Activated naive CD8-positive, alpha-beta T cell treated with anti-CD3 and anti-CD28 coated beads, Interleukin-2, amount 50 U/mL, for 16 hours (primary cell): Measurements from ENCODE around the gene C7orf33.
"Not testable (repeated sequence)": the region's sequence is repeated elsewhere in the genome, so short reads cannot be mapped to it uniquely, and the experiment has no call there.

ENCODE experiments used
- DNase-seq: peaks from one replicate; pipeline ENCODE4 v3.0.0-alpha.2; 2020; ENCODE audit warnings: low read depth, low spot score

Gene C7orf33

GRCh38 chr7:148580446-148580845 lies 10.1 kb upstream of the C7orf33 start:
- no peak for DNase-seq

GRCh38 chr7:148581624-148582023 lies 8.9 kb upstream of the C7orf33 start:
- DNase-seq = no peak

GRCh38 chr7:148584154-148584827 lies 6.3 kb upstream of the C7orf33 start:
- no peak for DNase-seq

DNA sequence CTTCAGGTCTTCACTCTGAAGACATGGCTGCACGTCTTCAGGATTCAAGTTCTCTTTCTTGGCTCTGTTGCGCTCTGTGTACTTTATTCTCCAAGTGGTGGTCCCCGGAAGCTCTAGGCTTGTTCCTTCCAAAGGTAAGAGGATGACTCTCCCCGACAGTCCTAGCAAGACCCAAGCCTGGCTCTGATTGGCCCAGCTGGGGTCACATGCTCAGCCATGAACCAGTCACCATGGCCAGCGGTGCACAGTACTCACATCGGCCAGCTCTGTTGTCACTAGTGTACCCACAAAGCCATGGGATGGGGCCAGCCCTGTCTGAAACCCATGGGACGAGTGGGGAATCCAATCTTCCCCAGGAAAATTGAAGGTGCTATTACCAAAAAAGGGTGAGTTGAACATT lies 5.2 kb upstream of the C7orf33 start:
- DNase-seq = no peak

- DNase-seq = no peak
These were observed 3.5 kb upstream of the C7orf33 start for GRCh38 chr7:148587076-148587475.

DNA sequence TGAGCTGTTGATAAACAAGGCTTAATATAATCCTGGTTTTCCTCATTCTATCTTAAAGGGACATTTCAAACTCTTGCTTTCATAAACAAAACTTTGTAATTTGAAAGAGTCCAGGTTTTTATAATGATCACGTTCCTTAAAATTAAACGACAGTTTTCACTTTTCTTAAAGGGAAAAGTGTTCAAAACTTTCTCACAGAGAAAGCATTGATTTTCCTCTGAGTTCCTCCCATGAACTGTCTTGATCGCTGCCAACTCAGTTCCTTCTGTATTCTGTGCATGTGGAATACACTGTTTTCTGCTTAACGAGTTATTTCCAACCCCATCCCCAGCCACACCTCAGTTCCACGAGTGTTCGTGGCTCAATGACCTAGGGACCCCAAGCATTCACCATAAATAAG lies 2.4 kb upstream of the C7orf33 start:
- no peak for DNase-seq

GRCh38 chr7:148588670-148589131 lies 1.9 kb upstream of the C7orf33 start:
- no peak for DNase-seq

DNA sequence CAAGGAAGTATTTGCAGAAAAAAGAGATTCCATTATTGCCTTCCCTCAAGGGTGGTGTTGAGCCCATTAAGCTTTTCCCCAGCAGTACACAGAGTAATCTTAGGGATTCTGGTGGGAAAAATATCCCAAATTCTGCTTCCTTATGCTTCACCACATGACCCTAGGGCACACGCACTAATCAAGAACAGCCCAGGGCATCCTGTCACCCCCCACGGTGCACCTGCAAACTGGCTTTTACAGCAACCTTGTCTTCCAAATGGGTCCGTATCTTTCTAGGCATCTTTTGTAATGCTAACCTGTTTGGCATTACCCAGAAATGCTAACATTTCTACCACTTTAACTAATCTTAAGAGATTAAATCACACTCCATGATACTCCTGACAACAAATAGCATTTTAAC lies 926 bp upstream of the C7orf33 start:
- no peak for DNase-seq

DNA sequence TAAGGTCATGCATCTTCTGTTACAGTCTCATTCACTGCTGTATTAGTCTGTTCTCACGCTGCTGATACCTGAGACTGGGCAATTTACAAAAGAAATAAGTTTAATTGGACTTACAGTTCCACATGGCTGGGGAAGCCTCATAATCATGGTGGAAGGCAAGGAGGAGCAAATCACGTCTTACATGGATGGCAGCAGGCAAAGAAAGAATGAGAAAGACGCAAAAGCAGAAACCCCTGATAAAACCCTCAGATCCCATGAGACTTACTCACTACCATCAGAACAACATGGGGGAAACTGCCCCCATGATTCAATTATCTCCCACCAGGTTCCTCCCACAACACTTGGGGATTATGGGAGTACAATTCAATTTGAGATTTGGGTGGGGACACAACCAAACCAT lies 5.8 kb downstream of the C7orf33 start:
- not testable (repeated sequence) for DNase-seq

DNA sequence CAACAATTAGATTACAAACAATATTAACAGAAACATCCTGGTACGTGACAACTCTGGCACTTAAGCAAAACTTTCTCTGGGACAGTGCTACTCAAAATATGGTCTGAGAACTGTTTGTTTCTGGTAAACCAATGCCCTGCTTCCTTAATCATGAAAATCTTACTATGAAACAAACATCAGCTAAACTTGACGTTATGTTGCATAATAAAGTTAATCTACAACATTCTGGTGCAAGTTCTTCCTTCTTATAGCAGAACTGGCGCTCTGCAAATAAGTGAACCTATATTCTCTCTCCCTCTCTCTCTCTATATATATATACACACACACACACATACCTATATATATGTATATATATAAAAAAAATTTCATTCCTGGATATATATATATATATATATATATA lies 7.8 kb downstream of the C7orf33 start:
- no peak for DNase-seq

- DNase-seq = no peak
These were observed 14.8 kb downstream of the C7orf33 start for GRCh38 chr7:148605350-148605749.

DNA sequence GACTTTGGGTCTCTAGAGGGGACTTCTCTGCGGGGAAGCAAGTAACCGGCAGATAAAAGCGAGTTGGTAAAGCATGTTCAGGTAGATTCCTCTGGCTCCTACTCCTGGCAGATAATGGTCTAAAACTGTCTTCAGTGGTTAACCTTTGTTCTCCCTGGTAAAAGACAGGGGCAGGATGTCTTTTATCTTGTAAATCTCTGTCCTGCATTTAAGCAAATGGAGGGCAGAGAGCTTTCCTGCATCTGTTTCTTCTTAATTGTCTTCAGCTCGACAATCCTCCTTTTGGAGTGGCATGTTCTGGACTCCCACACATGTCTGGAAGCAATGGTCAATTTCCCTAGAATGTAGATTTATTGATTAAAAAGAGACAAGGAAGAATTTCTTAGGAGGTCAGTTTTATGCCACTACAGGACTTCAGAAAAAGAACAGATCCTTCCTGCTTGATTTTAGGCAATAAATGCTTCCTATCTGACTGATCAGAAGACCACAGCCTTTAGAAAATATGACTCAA lies 16.6 kb downstream of the C7orf33 start:
- no peak for DNase-seq

- no peak for DNase-seq
These were observed 18.6 kb downstream of the C7orf33 start for GRCh38 chr7:148609045-148609725.

- no peak for DNase-seq
These were observed 21.1 kb downstream of the C7orf33 start for GRCh38 chr7:148611692-148612091.

GRCh38 chr7:148615085-148615730 lies 24.6 kb downstream of the C7orf33 start:
- DNase-seq = no peak

DNA sequence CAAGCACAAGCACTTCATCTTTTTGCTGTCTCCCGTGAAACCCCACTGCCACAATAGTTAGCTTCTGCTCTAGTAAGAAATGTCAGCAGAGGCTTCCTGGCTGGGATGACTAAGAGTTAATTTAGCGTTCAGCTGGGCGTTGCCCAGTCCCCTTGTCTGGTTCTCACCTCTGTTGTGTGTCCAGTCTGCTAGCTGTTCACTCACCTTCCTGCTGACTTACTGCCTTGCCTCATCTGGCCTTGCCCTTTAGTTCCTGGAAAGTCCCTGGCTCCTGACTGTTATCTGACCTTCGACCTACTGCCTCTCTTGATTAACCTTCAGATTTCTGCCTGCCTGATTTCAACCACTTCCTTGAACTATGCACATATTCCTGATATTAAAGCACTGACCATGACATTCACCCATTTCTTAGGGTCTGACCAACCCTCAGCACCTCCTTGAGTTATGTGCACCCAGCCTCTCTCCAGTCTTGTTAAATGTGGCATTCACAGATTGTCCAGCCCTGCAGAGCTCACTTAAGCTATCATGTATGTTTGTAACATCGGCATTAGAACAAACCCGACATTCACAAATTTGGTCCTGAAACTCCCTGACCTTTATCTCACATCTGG lies 30.3 kb downstream of the C7orf33 start:
- DNase-seq = no peak

DNA sequence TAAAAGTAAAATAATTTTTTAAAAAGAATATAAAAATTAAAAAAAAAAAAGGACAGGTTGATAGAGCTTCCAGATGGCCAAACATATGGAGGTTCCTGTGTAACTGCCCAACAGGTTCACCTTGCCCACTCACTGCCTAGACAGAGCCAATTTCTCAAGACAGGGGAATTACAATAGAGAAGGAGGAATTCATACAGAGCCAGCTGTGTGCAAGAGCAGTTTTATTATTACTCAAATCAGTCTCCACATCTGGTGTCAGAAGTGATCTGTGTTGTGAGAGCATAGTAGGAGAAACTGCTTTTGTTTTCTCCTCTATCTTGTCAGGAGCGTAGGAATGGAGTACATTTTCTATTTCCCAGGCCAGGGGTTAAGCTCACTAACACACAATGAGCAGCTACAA lies 31.0 kb downstream of the C7orf33 start:
- no peak for DNase-seq

- DNase-seq = no peak
These were observed 32.5 kb downstream of the C7orf33 start for GRCh38 chr7:148622887-148623585.

DNA sequence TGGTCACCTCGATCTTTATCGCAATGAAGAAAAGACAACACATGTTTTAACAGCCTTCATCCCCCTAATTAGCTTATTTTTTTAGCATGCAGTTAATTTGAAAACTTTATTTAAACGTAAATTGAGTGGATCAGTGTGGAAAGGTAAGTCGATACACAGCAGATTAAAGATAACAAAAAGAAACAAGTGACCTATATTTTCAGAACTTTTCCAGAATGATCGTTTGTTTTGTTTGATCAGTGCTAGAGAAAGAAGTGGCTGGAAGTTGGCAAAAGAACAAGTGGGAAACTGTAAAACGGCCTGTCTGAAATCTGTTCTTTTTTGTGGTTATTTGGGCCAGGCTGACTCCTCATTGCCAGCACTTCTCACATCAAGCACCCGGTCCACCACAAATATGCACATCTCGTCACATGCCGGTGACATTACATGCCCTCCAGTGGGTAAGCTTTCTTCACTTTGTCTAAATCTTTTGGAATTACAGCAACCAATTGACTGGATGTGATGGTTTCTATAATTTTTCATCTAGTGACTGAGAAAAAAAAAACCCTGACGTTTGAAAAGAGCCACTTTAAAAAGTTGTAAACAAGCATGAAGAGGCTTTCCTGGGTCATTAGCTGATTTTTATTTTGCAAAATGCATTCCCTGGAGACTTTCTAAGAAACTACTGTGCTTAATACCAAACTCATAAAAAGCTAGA lies 33.2 kb downstream of the C7orf33 start:
- DNase-seq = no peak

DNA sequence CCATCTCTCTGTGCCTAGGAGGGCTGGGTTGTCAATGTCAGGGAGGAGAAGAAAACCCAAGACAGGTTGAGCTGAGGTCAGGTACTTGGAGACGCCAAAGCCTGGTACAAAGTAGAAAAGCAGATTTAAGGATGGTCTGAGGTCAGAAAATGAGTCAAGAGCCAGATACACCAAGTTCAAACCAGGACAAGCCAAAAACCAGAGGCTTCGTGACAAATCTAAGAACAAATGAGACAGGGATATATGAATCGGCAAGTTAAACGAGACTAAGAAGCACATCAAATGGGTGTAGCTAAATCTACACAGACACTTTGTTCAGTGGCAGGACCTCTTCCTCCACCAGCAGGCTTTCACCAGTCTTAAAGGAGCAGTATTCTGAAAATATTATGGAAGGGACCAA lies 34.2 kb downstream of the C7orf33 start:
- no peak for DNase-seq

DNA sequence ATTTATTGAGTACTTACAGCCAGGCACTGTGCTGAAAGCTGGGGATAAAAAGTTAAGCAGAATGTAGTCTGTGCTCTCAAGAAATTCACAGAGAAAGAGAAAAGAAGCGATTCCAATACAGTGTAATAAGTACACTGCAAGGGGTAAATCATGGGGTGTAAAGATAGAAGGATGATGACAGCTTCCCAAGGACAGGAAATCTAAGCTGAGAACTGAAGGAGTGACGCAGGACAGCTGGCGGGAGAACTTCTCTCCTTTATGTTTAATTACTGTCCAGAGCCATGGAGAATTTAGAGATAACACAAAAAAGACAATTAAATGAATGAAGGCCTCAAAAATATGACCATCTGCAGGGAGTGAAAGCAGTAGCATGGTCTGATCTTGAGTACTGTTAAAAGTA lies 34.8 kb downstream of the C7orf33 start:
- DNase-seq = no peak
